Measurements from ENCODE around the gene RAET1E. TPM values are rescaled to one million over a fixed set of nuclear protein-coding genes. Genes with fewer than 3 reads are reported as not detected.

RAET1E gene
- total and polyA plus RNA-seq, 2 experiments from 2014 or later, result not detected

GRCh38 chr6:149915970-149916865, 18.3 kb upstream of the RAET1E start:
- H3K9me2 ChIP-seq (ENCODE audit: insufficient read depth), result no peaks in the 10 kb centered on the region
- TF ChIP-seq POLR2AphosphoS5 (IDR thresholded peaks at IDR 0.05; ENCODE audit: low read depth), result no peak
- TF ChIP-seq ZNF331 (CRISPR knock-in tag; IDR thresholded peaks at IDR 0.05; ENCODE audit: low read depth), result no peak
- TF ChIP-seq CREB1 (CRISPR knock-in tag; IDR thresholded peaks at IDR 0.05; ENCODE audit: low read depth), result no peak
- TF ChIP-seq EZH2 (IDR thresholded peaks at IDR 0.05; ENCODE audit: low read depth, unreplicated experiment), result no peak
- no peak for TF ChIP-seq STAT1 (IDR thresholded peaks at IDR 0.05; ENCODE audit: unreplicated experiment)
- no peak for TF ChIP-seq ZNF462 (CRISPR knock-in tag; IDR thresholded peaks at IDR 0.05)
- no peak for TF ChIP-seq JUNB (IDR thresholded peaks at IDR 0.05; ENCODE audit: unreplicated experiment)
- Mint-ChIP-seq H3K36me3 (ENCODE audit: low read depth) (no peaks in the 10 kb centered on the region), H3K27ac (no peak overlapping the region), H3K27me3 (ENCODE audit: insufficient read depth, low read depth, poor library complexity) (peaks cover 25% of the 10 kb centered on the region), H3K4me3 (no peak overlapping the region), H3K9me3 (peaks cover 3% of the 10 kb centered on the region), H3K4me1 (no peaks in the 10 kb centered on the region)
- no peak overlapping the region for H3K4me2 ChIP-seq
- no peaks in the 10 kb centered on the region for H3K79me2 ChIP-seq (replicated peaks; ENCODE audit: insufficient read depth)
- H2AFZ ChIP-seq, result no peak overlapping the region
- peaks cover 19% of the 10 kb centered on the region for H3K27me3 ChIP-seq (ENCODE audit: insufficient read depth)
- no peaks in the 10 kb centered on the region for H3F3A ChIP-seq (replicated peaks; ENCODE audit: low read depth)
- no peak overlapping the region for H3K27ac ChIP-seq (ENCODE audit: low read depth)
- no peaks in the 10 kb centered on the region for H3K4me1 ChIP-seq (ENCODE audit: insufficient read depth)
- H4K20me1 ChIP-seq (replicated peaks; ENCODE audit: insufficient read depth), result no peaks in the 10 kb centered on the region
- H3K36me3 ChIP-seq (ENCODE audit: insufficient read depth), result no peaks in the 10 kb centered on the region
- no peak overlapping the region for H3K4me3 ChIP-seq
- no peak for DNase-seq (ENCODE audit: low spot score)
- ATAC-seq, result no peak
